ENCODE measurements around the gene ORM2. TPM values are rescaled to one million over a fixed set of nuclear protein-coding genes. Genes with fewer than 3 reads are reported as not detected.

The ORM2 gene
- not detected in 2 replicates for total RNA-seq

GRCh38 chr9:114329625-114330022 is at the start of gene ORM2:
Gene ORM2, plus strand, starts transcription at chr9:114329869. Its CDS starts 36 bp downstream, at chr9:114329905.

GRCh38 chr9:114322831-114323531 is 6.7 kb upstream of the ORM2 start, which contains the start of gene ORM1:
Gene ORM1, plus strand, starts transcription at chr9:114323098. Its CDS starts 36 bp downstream, at chr9:114323134.

Other genes with a start within 250 kb of the ORM2 start
- 8.3 and 67.3 TPM in 2 replicates for gene KIF12, start 230.6 kb upstream of the ORM2 start, total RNA-seq
- 6.7 and 6.8 TPM in 2 replicates for gene COL27A1, start 174.3 kb upstream of the ORM2 start, total RNA-seq
- not detected in 2 replicates for gene ORM1, start 6.8 kb upstream of the ORM2 start, total RNA-seq
- 16.9 and 27.3 TPM in 2 replicates for gene AKNA, start 58.1 kb downstream of the ORM2 start, total RNA-seq
- 2.8 and 8.7 TPM in 2 replicates for gene WHRN, start 175.6 kb downstream of the ORM2 start, total RNA-seq